Thymus (tissue), 14 donors: Measurements from ENCODE around the gene LETM1. TPM values are rescaled to one million over a fixed set of nuclear protein-coding genes. Genes with fewer than 3 reads are reported as not detected.

Source experiments
- DNase-seq, 9 donors: peaks; one replicate each; pipeline ENCODE4 v3.0.0-alpha.2; 2013; ENCODE audit warnings: low spot score in 9 of 9, low read depth in 6 of 9, missing footprints in 1 of 9
- H3K27ac ChIP-seq, 2 donors: one replicate each; pipeline ENCODE4 v1.5.1; 2013; ENCODE audit warnings: control low read depth in 1 of 2, low read depth in 1 of 2, low read length in 1 of 2, mild to moderate bottlenecking in 1 of 2, moderate library complexity in 1 of 2
- H3K27me3 ChIP-seq, 2 donors: one replicate each; pipeline ENCODE4 v1.5.1; 2013; ENCODE audit warnings: low read length in 1 of 2; ENCODE audit not compliant: control insufficient read depth in 2 of 2, insufficient read depth in 1 of 2
- H3K36me3 ChIP-seq, 2 donors: one replicate each; pipeline ENCODE4 v1.5.1; 2013; ENCODE audit warnings: low read length in 1 of 2, mild to moderate bottlenecking in 1 of 2, moderate library complexity in 1 of 2; ENCODE audit not compliant: control insufficient read depth in 2 of 2, insufficient read depth in 2 of 2
- H3K4me1 ChIP-seq, 2 donors: one replicate each; pipeline ENCODE4 v1.5.1; 2013; ENCODE audit warnings: low read length in 2 of 2; ENCODE audit not compliant: control insufficient read depth in 2 of 2, insufficient read depth in 2 of 2
- H3K4me3 ChIP-seq, 2 donors: one replicate each; pipeline ENCODE4 v1.5.1; 2013; ENCODE audit warnings: low read length in 2 of 2, control low read depth in 1 of 2, mild to moderate bottlenecking in 1 of 2
- H3K9me3 ChIP-seq, 2 donors: one replicate each; pipeline ENCODE4 v1.5.1; 2013; ENCODE audit warnings: low read length in 1 of 2, mild to moderate bottlenecking in 1 of 2; ENCODE audit not compliant: control insufficient read depth in 2 of 2, insufficient read depth in 1 of 2
- WGBS: extraction: QIAGEN DNeasy Blood & Tissue Kit; methylation state at CpG from one replicate; pipeline ENCODE4 v1.1.7; 2013; 5-methylcytosine and 5-hydroxymethylcytosine counted together
- long read RNA-seq, 10 donors: transcript quantifications; one replicate each; lab custom pipeline, GENCODE V29; 2026
- polyA plus RNA-seq: library from polyadenylated mRNA; stranded (reverse); fragments of 200-250 nt; gene quantifications from one replicate; pipeline ENCODE4 v1.2.3, GENCODE V29; 2013
- total RNA-seq: library from RNA; stranded (reverse); fragments of 120-200 nt; gene quantifications from one replicate; pipeline ENCODE4 v1.2.4, GENCODE V29; 2013
- donor health status: healthy.

LETM1 gene
- 68.3 TPM for total RNA-seq
- polyA plus RNA-seq: 16.8 TPM
- long read RNA-seq, donor 1, full-length matches to known transcripts: 3 of 3 reads
- long read RNA-seq, donor 1, partial matches to known transcripts: 0 of 3 reads
- long read RNA-seq, donor 1, other reads (novel, unspliced or antisense): 0 of 3 reads
- long read RNA-seq, donor 2: 0 reads
- long read RNA-seq, donor 3, full-length matches to known transcripts: 17 of 17 reads
- long read RNA-seq, donor 3, partial matches to known transcripts: 0 of 17 reads
- long read RNA-seq, donor 3, other reads (novel, unspliced or antisense): 0 of 17 reads
- long read RNA-seq, donor 4, full-length matches to known transcripts: 3 of 8 reads
- long read RNA-seq, donor 4, partial matches to known transcripts: 5 of 8 reads
- long read RNA-seq, donor 4, other reads (novel, unspliced or antisense): 0 of 8 reads
- long read RNA-seq, donor 5, full-length matches to known transcripts: 15 of 35 reads
- long read RNA-seq, donor 5, partial matches to known transcripts: 20 of 35 reads
- long read RNA-seq, donor 5, other reads (novel, unspliced or antisense): 0 of 35 reads
- long read RNA-seq, donor 6, full-length matches to known transcripts: 13 of 22 reads
- long read RNA-seq, donor 6, partial matches to known transcripts: 9 of 22 reads
- long read RNA-seq, donor 6, other reads (novel, unspliced or antisense): 0 of 22 reads
- long read RNA-seq, donor 7, full-length matches to known transcripts: 4 of 36 reads
- long read RNA-seq, donor 7, partial matches to known transcripts: 27 of 36 reads
- long read RNA-seq, donor 7, other reads (novel, unspliced or antisense): 5 of 36 reads
- long read RNA-seq, donor 8, full-length matches to known transcripts: 7 of 7 reads
- long read RNA-seq, donor 8, partial matches to known transcripts: 0 of 7 reads
- long read RNA-seq, donor 8, other reads (novel, unspliced or antisense): 0 of 7 reads
- long read RNA-seq, donor 9, full-length matches to known transcripts: 9 of 9 reads
- long read RNA-seq, donor 9, partial matches to known transcripts: 0 of 9 reads
- long read RNA-seq, donor 9, other reads (novel, unspliced or antisense): 0 of 9 reads
- long read RNA-seq, donor 10, full-length matches to known transcripts: 7 of 64 reads
- long read RNA-seq, donor 10, partial matches to known transcripts: 57 of 64 reads
- long read RNA-seq, donor 10, other reads (novel, unspliced or antisense): 0 of 64 reads

GRCh38 chr4:1856071-1856942, at the start of gene LETM1:
LETM1 (minus strand) TSS chr4:1856156; CDS start chr4:1855950, 206 bp downstream.
- peaks cover 17 to 22% of the 10 kb centered on the region in 2 donors for H3K36me3 ChIP-seq
- no peaks in the 10 kb centered on the region for H3K9me3 ChIP-seq
- WGBS: under 1% methylated on average over 107 of the region's 107 CpGs
- DNase-seq: peak in 7 of 9 donors; percentile 82 to 95 (median 92)
- H3K4me3 ChIP-seq: peak within 1 kb of the TSS; percentile 84 to 87
- H3K27ac ChIP-seq: peak within 1 kb of the TSS; percentile 76 to 90
- no peaks in the 10 kb centered on the region for H3K27me3 ChIP-seq
- H3K4me1 ChIP-seq: peaks cover 57 to 73% of the 10 kb centered on the region in 2 donors

- WGBS: 96% methylated on average over 3 of the region's 3 CpGs
- H3K36me3 ChIP-seq: peaks cover 61 to 94% of the 10 kb centered on the region in 2 donors
Measured at GRCh38 chr4:1904042-1904441, 48.1 kb upstream of the LETM1 start.

GRCh38 chr4:1903035-1903434, 47.1 kb upstream of the LETM1 start:
- Histone ChIP-seq H3K9me3 (peaks cover 0 to 3% of the 10 kb centered on the region in 2 donors), H3K27me3 (no peaks in the 10 kb centered on the region), H3K27ac (no peak overlapping the region), H3K4me1 (peaks cover 0 to 14% of the 10 kb centered on the region in 2 donors), H3K36me3 (peaks cover 51 to 84% of the 10 kb centered on the region in 2 donors), H3K4me3 (no peak overlapping the region)
- 96% methylated on average over 1 of the region's 1 CpG for WGBS
- no peak for DNase-seq

More at GRCh38 chr4:1904042-1904441, 48.1 kb upstream of the LETM1 start:
- H3K4me3 ChIP-seq: no peak overlapping the region
- H3K4me1 ChIP-seq: peaks cover 0 to 13% of the 10 kb centered on the region in 2 donors
- peaks cover 0 to 3% of the 10 kb centered on the region in 2 donors for H3K9me3 ChIP-seq
- no peak for DNase-seq
- no peaks in the 10 kb centered on the region for H3K27me3 ChIP-seq
- H3K27ac ChIP-seq: no peak overlapping the region

- peaks cover 46 to 76% of the 10 kb centered on the region in 2 donors for H3K36me3 ChIP-seq
- H3K4me1 ChIP-seq: peaks cover 0 to 14% of the 10 kb centered on the region in 2 donors
- DNase-seq: no peak
- WGBS: 95% methylated on average over 2 of the region's 2 CpGs
- H3K27ac ChIP-seq: no peak overlapping the region
- no peak overlapping the region for H3K4me3 ChIP-seq
- no peaks in the 10 kb centered on the region for H3K27me3 ChIP-seq
- peaks cover 0 to 3% of the 10 kb centered on the region in 2 donors for H3K9me3 ChIP-seq
Measured at GRCh38 chr4:1902243-1902642, 46.3 kb upstream of the LETM1 start.

GRCh38 chr4:1901127-1901526, 45.2 kb upstream of the LETM1 start:
- Histone ChIP-seq H3K27me3 (no peaks in the 10 kb centered on the region), H3K9me3 (peaks cover 0 to 3% of the 10 kb centered on the region in 2 donors), H3K4me3 (no peak overlapping the region), H3K27ac (no peak overlapping the region), H3K36me3 (peaks cover 41 to 70% of the 10 kb centered on the region in 2 donors), H3K4me1 (peaks cover 0 to 14% of the 10 kb centered on the region in 2 donors)
- WGBS: 95% methylated on average over 6 of the region's 6 CpGs
- DNase-seq: no peak

- Histone ChIP-seq H3K4me3 (no peak overlapping the region), H3K9me3 (peaks cover 0 to 3% of the 10 kb centered on the region in 2 donors), H3K27me3 (no peaks in the 10 kb centered on the region), H3K4me1 (peaks cover 0 to 17% of the 10 kb centered on the region in 2 donors), H3K36me3 (peaks cover 36 to 70% of the 10 kb centered on the region in 2 donors), H3K27ac (no peak overlapping the region)
- WGBS: 97% methylated on average over 16 of the region's 16 CpGs
- no peak for DNase-seq
Measured at GRCh38 chr4:1900624-1901023, 44.7 kb upstream of the LETM1 start.

- Histone ChIP-seq H3K9me3 (no peaks in the 10 kb centered on the region), H3K36me3 (peaks cover 31 to 68% of the 10 kb centered on the region in 2 donors), H3K27me3 (no peaks in the 10 kb centered on the region), H3K27ac (no peak overlapping the region), H3K4me1 (peaks cover 0 to 15% of the 10 kb centered on the region in 2 donors), H3K4me3 (no peak overlapping the region)
- DNase-seq: no peak
Measured at GRCh38 chr4:1900087-1900433, 44.1 kb upstream of the LETM1 start.
